ENCODE results near the gene ABHD17C.

ABHD17C gene

DNA sequence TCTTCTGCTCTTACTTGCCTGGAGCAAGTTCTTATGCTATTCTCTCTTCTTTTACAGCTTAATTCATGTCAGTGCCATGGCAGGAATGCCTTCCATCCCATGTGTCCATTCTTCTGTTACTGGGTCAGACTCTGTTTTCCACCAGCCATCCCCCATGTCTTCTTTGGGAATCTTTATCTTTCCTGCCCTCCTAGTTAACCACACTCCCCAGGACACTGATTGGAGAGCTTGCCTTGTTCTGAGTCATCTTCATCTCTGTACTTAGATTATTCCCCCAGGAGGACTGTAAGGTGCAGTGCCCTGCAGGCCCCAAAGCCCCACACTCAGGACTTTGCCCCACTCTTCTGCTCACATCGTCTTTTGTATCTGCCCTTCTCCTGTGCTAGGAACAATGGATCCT is 3.6 kb downstream of the ABHD17C start:
- DNase-seq: no peak
- no peak for TF ChIP-seq POLR2A (IDR thresholded peaks at IDR 0.05; ENCODE audit: low read length)
- TF ChIP-seq GATA1 (IDR thresholded peaks at IDR 0.05; ENCODE audit: low read depth, low read length): no peak

DNA sequence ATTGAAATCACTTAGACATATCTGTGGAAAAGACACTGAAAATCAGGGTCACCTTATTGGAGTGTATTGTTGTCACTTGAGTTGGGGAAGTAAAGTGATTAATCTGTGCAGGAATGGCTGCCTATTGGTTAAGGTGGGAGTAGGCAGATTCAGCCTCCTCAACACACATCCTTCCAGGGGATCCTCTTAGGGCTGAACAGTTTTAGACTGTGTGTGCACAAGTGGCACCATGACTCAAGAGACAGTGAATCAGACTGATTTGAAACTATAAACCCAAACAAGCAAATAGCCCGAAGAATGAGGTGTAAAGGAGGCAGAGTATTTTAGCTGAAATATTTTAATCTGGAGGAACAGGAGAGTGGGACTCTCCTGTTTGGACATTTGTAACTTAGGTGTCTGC is 4.9 kb downstream of the ABHD17C start:
- TF ChIP-seq GATA1 (IDR thresholded peaks at IDR 0.05; ENCODE audit: low read depth, low read length): no peak
- TF ChIP-seq POLR2A (IDR thresholded peaks at IDR 0.05; ENCODE audit: low read length): no peak

DNA sequence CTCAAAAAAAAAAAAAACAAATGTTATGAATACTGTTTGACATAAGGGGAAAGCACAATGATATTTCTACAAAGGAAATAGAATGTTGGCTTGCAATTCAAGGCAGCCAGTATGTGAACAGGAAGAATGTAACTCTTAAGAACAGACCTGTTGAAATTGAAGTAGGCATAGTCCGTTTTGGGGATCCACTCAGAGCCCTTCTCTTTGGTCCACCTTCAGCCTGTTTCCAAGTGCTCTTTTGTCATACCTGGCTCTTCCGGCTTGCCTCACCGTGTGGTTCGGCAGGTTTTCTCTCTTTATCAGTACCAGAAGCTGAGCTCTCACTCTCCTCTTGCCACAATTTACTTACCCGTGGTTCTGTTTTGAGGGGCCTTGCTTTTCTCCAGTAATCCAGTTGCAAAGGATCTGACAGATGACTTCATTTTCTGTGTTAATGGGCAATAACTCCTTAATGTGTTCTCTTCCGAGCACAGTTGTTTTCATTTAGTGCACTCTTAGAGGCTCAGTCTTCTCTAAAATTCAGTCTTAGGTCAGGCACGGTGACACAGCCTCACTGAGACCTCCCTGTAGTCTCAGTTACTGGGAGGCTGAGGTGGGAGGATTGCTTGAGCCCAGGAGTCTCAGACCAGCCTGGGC is 6.7 kb downstream of the ABHD17C start:
- no peak for DNase-seq
- no peak for TF ChIP-seq GATA1 (IDR thresholded peaks at IDR 0.05; ENCODE audit: low read depth, low read length)

More for the DNA sequence above, 4.9 kb downstream of the ABHD17C start:
- no peak for DNase-seq

DNA sequence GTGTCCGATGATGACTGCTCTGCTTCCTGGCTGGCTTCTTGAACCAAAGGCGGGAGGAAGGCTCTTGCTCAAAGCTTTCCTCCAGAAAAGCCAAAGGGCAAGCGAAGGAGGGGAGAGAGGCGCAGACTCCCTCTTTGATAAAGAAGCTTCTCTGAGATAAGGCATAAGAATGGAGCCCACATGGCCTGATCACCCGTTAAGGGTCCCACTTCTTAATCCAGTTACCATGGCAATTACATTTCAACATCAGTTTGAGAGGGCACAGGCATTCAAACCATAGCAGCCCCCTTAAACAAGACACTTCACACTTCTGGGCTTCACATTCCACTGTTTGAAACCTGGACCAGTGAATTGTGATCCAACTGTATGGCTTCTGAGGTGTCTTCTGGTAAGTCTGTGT is 8.0 kb downstream of the ABHD17C start:
- no peak for DNase-seq
- no peak for TF ChIP-seq GATA1 (IDR thresholded peaks at IDR 0.05; ENCODE audit: low read depth, low read length)
- no peak for TF ChIP-seq POLR2A (IDR thresholded peaks at IDR 0.05; ENCODE audit: low read length)

DNA sequence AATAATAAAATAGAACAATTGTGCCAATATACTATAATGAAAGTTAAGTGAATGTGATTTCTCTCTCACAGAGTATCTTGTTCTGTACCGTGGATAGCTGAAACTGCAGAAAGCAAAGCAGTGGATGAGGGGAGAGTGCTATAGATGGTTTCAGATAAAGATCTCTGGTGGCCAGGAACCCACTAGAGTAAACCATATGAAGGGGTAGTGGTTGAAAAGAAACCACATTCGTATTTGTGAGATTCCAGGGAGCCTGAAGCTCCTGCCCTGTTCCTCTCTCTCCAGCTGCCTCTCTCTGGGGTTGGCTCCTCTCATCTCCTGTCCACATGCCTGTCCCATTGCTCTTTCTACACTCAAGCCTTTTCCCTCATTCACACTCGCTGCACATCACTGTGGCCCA is 8.9 kb downstream of the ABHD17C start:
- TF ChIP-seq GATA1 (IDR thresholded peaks at IDR 0.05; ENCODE audit: low read depth, low read length): no peak
- TF ChIP-seq POLR2A (IDR thresholded peaks at IDR 0.05; ENCODE audit: low read length): no peak
- DNase-seq: no peak

DNA sequence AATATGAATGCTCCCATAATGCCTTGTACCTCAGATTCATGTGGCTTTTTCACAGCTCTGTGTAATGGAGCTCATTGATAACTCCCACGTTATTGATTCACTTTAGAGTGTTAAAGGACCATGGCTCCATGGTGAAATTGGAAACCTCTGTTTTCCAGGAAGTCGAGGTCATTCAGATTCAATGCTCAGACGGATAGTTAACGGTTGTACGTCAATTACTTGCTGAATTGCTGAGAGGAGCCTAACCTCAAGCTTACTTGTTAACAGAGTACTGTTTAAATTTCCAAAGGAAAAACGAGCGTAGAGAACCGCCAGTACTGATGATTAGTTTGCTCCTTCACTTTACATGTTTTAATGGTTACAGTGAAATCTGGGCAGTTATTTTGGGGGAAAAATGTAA is 11.1 kb downstream of the ABHD17C start:
- no peak for DNase-seq
- no peak for TF ChIP-seq POLR2A (IDR thresholded peaks at IDR 0.05; ENCODE audit: low read length)
- TF ChIP-seq GATA1 (IDR thresholded peaks at IDR 0.05; ENCODE audit: low read depth, low read length): no peak

DNA sequence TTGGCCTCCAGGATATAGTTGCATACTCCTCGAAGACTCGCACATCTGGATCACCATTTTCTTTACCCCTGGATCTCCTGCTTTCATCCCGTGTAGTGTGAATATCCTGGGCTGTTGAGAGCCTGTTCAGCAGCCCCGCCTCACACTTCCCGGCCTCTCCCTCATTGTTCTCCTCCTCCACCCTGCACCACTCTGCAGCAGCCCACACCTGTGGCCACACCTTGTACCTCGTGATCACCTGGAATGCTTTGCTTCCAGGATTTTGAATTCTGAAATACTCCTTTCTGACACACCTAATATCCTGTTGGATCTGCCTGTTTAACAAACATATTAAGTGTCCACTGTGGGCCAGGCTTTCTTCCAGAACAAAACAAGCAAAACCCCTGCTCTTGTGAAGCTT is 14.4 kb downstream of the ABHD17C start:
- DNase-seq: no peak
- TF ChIP-seq POLR2A (IDR thresholded peaks at IDR 0.05; ENCODE audit: low read length): no peak
- TF ChIP-seq GATA1 (IDR thresholded peaks at IDR 0.05; ENCODE audit: low read depth, low read length): no peak

DNA sequence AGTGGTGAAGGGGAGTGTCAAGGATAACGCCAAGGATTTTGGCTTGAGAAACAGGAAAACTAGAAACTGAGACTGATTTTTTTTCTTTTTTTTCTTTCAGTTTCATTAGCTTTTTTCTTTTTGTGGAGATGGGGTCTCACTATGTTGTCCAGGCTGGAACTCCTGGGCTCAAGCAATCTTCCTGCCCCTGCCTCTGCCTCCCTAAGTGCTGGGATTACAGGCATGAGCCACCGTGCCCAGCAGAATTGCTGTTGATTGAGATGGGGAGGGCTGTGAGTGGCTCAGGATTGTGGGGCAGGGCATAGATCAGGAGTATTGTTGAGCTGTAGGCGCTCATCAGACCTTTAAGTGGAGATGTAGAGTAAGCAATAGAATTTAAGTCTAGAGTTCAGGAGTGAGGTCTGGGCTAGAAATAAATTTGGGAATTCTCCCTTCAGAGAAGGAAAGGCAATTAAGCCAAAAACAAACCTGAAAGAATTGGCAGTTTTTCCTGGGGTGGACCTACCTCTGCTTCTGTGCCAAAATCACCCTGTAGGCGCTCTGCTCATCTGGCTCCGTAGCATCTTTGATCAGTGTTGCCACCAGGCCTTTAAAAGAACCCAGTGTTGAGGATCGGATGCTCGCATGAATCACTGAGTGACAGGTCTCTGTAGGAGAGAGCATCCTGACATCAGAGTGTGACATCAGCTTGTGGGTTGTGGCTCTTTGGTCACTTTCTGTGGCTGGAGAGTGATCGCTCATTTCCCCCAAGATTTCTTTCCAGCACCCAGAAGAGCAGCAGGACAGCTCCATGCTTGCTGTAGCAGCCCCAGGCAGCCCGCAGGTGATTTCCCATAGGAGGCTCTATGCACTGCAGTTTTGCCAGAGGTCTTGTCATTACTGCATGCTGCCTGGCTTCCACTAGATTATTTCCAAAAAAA is 15.8 kb downstream of the ABHD17C start:
- DNase-seq: no peak

DNA sequence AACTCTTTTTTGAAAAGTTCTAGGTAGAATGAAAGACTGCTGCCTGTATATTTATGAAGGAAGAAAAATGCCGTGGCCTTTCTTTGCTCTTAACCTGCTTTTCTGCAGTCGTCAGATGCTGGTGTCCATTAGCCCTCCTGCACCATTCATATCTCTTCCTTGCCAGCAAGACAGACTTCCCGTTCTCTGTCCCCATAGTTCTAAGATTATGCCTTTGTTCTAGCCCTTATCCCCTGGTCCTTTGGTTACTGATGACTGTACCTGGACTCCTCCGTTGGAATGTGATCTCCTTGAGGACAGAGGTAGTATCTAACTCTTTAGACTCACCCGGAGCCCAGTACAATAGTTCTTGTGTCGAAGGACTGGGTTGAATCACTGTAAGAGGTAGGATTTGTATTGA is 16.8 kb downstream of the ABHD17C start:
- TF ChIP-seq POLR2A (IDR thresholded peaks at IDR 0.05; ENCODE audit: low read length) (no peak), GATA1 (IDR thresholded peaks at IDR 0.05; ENCODE audit: low read depth, low read length) (no peak)
- no peak for DNase-seq

More for the DNA sequence above, 15.8 kb downstream of the ABHD17C start:
- TF ChIP-seq POLR2A (IDR thresholded peaks at IDR 0.05; ENCODE audit: low read length) (no peak), GATA1 (IDR thresholded peaks at IDR 0.05; ENCODE audit: low read depth, low read length) (no peak)

DNA sequence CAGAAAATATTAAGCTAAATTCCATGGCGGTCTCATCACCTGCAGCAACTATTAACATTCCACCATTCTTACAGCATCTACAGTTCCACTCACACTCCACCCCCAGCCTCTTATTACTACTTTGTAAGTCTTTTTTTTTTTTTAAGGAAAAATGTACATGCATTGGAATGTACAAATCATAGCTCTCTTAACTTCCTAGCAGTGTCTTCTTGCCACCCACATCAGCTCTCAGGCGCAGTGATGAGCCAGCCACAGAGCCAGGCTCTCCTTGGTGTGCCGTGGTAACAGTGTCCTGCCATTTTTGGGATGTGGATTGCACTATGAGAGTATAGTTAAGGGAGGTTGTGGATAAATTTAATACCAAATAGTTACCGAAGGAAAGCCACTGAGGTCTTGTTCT is 17.8 kb downstream of the ABHD17C start:
- TF ChIP-seq POLR2A (IDR thresholded peaks at IDR 0.05; ENCODE audit: low read length) (no peak), GATA1 (IDR thresholded peaks at IDR 0.05; ENCODE audit: low read depth, low read length) (no peak)
- DNase-seq: no peak

DNA sequence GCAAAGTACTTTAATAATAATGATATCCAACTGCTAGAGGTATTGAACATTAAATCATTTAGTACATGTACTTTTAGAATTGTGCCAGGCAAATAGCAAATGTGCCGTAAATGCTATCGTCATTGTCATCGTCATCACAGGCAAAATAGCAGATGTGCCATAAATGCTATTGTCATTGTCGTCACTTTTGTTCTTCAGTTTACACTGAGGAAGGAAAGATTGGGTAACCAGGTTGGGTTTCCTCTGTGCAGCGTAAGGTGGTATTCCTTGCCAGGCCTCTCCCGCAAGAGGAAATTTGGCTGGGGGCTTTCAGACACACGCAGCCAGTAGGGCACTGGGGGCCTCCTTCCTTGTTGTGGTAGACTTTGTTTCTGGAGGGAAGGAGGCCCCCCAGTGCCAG is 26.4 kb downstream of the ABHD17C start:
- DNase-seq: no peak
- no peak for TF ChIP-seq POLR2A (IDR thresholded peaks at IDR 0.05; ENCODE audit: low read length)

DNA sequence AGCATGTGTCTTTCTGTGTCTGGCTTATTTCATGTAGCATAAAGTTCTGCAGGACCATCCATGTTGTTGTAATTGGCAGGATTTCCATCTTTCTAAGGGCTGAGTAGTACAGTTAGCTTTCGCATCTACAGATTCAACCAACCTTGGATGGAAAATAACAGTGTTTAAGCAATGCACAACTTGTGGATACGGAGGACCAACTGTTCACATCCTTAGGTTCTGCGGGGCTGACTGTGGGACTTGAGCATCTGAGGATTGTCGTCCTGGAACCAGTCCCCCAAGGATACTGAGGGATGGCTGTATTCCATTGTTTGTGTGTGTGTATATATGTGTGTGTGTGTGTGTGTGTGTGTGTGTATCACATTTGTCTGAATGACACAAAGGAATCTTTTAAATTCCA is 27.7 kb downstream of the ABHD17C start:
- no peak for DNase-seq
- TF ChIP-seq GATA1 (IDR thresholded peaks at IDR 0.05; ENCODE audit: low read depth, low read length) (no peak), POLR2A (IDR thresholded peaks at IDR 0.05; ENCODE audit: low read length) (no peak)

DNA sequence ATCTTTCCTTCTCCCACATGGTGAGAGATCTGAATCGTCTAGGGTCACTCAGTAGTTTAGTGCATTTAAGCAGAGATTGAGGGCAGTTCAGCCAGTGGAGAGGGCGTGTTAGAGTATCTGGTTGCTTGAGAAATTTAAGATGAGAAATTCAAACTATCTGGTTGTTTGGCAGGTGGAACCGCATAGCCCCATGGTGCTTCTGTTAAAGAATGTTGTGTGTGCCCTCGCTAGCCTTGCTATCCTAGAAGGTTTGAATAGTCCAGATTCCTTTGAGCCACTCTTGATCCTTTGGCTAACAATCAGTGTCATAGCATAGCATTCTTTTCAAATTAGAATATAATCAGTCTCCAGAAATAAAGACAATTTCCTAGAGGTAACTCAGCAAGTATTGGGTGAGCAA is 32.1 kb downstream of the ABHD17C start:
- DNase-seq: no peak
- no peak for TF ChIP-seq GATA1 (IDR thresholded peaks at IDR 0.05; ENCODE audit: low read depth, low read length)

DNA sequence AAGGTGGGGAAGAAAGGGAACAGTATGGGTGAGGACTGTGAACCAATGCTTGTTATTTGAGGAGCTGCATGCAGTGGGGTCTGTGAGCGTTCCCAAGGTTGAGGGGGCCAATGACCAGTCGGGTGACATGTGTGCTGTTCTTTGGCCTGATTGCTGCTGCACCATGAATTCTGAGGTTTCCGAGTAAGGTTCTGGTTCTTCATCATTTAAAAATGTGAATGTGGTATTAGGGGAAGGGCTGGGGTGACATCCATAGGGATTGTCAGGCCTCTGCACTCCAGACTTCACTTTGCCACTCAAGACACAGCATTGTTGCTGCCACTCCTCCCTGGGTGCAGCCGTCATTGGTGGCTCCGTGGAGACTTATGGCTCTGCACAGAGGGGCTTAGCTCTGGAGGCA is 32.5 kb downstream of the ABHD17C start:
- TF ChIP-seq POLR2A (IDR thresholded peaks at IDR 0.05; ENCODE audit: low read length): no peak

DNA sequence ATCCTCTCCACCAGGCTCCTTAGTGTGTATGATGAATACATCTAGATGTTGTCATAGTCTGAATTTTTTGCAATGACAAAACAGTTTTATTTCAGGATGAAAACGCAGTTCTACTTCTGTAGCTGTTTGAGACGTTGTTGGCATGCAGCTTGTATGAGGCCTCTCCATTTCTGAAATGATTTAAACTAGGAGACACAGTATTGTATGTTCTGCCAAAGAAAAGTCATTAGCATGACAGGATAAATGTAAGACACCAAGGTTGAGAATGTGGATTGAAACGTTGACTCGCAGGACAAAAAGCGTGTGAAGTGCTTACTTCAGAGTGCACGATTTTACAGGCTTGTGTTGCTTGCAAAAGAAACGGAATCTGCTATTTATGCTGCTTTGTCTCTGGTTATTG is 35.3 kb downstream of the ABHD17C start:
- TF ChIP-seq GATA1 (IDR thresholded peaks at IDR 0.05; ENCODE audit: low read depth, low read length) (no peak), POLR2A (IDR thresholded peaks at IDR 0.05; ENCODE audit: low read length) (no peak)
- no peak for DNase-seq

More for the DNA sequence above, 32.5 kb downstream of the ABHD17C start:
- DNase-seq: no peak
